Forelimb muscle (tissue), 1 donor: ENCODE data around the gene C2CD4A. TPM values are rescaled to one million over a fixed set of nuclear protein-coding genes. Genes with fewer than 3 reads are reported as not detected.

ENCODE experiments used
- DNase-seq: peaks from one replicate; pipeline ENCODE4 v3.0.0-alpha.2; 2013; ENCODE audit warnings: low read depth
- polyA plus RNA-seq: library from polyadenylated mRNA; unstranded; fragments of 120-200 nt; gene quantifications from one replicate; pipeline ENCODE4 v1.2.1, GENCODE V29; 2013; ENCODE audit not compliant: insufficient read length

C2CD4A gene
- polyA plus RNA-seq, 1 donor, result 0.04 TPM

DNA sequence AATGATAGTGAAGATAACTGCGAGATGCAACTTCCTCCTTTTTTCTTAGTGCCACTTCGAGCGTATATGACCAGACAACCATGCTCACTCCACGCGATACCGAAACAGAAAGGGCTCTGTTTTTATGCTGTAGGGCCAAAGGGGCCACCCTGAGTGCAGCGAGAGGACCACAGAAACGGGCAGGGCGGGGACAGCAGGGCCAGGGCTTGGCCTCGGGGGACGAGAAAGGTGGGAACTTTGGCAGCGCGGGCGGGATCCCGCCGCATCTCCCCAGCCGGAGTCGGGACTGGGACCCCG lies 7.0 kb upstream of the C2CD4A start:
- no peak for DNase-seq

DNA sequence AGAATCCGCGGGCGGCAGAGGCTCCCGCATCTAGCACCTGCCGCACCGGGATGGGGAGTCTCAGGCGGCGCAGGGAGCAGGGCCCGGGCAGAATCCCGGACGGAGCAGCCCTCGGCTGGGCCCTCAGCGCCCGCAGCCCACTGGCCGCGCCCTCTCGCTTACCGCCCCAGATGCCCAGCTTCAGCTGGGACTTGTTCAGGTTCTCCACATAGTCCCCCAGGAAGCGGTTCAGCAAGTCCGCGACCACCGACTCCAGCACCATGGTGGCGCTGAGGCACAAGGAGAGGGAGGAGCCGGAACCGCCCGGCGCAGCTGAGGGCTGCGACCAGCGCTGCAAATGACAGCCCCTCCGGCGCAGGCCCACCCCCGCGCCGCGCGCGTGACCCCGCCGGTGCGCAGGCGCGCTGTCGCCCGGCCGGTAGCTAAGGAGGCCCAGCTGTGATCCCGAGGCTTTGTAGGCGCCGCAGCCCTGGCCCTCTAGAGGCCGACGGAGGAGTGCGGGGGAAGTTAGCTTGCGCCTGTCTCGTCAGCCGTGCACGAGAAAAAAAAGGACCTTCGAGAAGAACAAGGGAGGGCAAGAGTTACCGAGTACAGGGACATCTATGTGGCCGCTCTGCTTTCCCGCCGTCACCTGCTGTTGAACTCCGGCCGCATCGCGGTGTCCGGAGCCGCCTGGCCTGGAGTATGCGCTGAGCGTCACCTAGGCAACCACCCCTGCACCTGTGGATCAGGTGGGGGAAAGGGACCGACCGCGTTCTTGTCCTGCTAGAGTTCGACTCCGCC lies 6.5 kb upstream of the C2CD4A start, which contains the start of gene VPS13C:
VPS13C (minus strand) TSS at position 335 of the 783 bp plus-strand sequence; CDS start at position 262, 73 bp downstream.
- DNase-seq, result peak; percentile 83

DNA sequence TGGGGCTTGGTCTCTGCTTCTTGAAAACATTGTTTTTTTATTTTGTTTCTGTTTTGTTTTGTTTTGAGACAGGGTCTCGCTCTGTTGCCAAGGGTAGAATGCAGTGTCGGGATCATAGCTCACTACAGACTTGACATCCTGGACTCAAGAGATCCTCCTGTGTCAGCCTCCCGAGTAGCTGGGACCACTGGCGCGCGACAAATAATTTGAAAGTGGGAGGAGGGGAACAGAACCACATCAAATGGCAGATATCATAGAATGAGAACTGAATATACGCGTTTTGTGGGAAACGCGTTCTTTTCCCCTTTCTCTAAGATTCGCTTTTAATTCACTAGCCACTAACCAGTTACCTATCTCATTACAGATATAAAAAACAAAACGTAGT lies 5.9 kb upstream of the C2CD4A start:
- no peak for DNase-seq

DNA sequence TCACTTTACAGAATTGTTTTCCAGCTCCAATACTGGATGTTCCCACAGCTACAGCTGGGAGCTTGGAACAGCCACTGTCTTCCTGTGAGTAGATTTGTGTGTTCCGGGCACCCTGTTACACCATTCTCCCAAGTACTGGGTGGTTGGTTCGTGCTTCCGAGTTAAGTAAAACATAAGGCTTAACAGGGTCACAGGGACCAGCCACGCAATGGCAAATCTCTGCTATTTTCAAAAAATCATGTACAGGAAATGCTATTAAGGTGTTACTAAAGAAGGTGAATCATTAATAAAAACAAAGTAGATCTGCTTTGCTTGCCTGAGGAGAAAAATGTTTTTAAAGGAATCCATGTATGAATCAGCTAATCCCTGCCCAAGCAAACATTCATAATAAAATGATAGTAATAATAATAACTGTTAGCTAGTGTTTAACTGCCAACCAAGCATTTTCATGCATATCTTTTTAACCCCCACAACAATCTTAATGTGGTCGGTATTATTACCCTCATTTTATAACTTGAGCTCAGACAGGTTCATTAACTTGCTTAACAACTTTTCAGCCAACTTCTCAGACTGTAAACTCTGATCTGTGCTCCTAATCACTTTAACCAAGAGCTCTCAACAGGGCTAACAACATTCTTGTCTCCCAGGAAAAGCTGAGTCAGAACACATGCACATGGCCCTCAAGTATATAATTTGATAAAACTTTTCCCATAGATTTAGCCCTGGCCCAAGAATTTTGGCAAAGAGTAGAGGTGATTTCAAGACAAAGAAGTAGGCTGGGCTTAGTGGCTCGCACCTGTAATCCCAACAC lies 2.7 kb upstream of the C2CD4A start:
- DNase-seq, result no peak

DNA sequence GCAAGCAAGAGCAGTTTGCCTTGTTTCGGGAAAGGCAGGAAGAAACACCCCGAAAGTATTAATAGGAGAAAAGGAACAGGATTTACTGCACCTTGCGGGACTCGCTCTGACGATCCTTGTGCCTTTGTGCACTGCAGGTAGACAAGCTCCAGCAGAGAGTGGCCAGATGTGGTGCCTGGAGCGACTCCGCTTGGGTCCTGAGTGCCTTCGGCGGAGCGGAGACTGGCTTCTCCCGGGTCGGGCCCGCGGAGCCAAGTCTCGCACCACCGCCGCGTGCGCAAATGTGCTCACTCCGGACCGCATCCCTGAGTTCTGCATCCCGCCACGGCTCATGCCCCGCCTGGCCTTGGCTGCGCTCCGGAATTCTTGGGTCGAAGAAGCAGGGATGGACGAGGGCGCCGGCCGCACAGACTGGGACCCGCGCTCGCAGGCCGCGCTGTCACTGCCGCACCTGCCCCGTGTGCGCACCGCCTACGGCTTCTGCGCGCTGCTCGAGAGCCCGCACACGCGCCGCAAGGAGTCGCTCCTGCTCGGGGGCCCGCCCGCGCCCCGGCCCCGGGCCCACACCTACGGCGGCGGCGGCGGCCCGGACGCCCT lies 769 bp downstream of the C2CD4A start:
- no peak for DNase-seq

DNA sequence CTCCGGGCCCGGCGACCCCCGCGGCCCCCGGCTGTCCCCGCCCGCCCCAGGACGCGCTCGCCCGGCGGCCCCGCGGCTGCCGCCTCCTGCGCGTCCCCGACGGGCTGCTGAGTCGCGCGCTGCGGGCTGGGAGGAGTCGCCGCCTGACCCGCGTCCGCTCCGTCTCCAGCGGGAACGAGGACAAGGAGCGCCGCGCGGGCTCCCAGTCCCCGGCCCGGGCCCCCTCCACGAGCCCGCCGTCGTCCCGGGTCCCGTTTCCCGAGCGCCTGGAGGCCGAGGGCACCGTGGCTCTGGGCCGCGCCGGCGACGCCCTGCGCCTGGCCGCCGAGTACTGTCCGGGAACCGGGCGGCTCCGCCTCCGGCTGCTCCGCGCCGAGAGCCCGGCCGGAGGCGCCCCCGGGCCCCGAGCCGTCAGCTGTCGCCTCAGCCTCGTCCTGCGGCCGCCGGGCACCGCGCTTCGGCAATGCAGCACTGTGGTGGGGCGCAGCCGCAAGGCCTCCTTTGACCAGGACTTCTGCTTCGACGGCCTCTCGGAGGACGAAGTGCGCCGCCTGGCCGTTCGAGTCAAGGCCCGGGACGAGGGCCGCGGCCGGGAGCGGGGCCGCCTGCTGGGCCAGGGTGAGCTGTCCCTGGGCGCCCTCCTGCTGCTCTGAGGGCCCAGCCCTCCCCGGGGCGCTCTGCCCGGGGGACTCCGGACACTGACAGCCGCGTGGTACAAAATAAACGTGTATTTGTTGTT lies 1.5 kb downstream of the C2CD4A start:
- DNase-seq, result no peak

DNA sequence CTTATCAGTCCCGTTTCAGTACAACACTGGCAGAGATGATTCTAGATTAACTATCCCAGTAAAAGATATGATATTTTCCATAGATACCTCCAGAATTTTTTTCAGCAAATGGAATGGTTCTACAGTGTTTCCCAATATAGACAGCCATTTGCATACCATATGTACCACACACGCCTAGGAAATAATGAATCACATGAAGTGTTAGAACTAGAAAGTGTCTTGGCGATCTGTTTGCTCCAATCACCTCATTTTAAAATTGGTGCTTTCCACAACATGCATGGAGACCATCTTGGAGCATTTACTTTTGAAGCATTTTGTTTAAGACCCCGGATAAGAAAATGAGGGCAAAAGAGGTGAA lies 2.0 kb downstream of the C2CD4A start:
- no peak for DNase-seq

DNA sequence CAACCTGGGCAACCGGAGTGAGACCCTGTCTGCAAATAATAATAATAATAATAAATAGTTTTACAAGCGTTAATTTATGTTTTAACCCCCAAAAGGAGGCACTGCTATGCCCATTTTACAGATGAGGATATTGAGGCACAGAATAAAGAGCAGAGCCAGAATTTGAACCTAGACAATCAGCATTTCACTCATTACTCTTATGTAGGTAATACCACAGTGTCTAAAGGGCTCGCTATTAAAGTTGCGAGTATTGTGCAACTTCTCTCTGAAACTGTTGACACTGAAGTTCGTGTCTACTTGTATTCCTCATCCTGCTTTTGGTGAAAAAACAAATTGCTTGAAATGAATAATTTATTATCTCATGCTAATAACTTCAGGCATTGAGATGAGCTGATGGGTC lies 2.8 kb downstream of the C2CD4A start:
- no peak for DNase-seq

DNA sequence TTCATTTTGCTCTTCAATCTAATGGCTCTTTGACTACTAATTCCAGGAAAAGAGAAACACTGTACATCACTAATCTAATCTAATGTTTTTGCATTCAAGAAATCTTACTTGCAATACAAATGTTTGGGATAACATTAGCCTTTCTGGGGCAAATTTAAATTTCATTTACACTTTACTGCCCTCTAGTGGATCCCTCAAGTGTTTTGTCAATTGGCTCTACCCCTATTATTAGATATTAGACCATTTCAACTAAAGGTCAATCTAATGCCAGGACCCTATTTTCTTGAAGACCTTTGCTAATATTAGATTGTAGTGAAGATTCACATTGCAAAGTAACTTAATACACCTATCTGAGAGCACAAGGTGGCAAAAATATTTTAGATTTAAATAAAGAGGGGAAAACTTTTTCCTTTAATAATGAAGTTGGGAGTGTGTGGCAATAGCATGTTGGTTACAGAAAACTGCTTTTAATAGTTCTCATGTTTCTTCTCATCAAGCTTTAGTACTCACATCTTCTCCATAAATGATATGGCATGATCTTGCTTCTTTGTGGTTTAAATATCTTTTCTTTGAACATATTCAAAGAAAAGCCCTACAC lies 5.0 kb downstream of the C2CD4A start:
- DNase-seq, result no peak

DNA sequence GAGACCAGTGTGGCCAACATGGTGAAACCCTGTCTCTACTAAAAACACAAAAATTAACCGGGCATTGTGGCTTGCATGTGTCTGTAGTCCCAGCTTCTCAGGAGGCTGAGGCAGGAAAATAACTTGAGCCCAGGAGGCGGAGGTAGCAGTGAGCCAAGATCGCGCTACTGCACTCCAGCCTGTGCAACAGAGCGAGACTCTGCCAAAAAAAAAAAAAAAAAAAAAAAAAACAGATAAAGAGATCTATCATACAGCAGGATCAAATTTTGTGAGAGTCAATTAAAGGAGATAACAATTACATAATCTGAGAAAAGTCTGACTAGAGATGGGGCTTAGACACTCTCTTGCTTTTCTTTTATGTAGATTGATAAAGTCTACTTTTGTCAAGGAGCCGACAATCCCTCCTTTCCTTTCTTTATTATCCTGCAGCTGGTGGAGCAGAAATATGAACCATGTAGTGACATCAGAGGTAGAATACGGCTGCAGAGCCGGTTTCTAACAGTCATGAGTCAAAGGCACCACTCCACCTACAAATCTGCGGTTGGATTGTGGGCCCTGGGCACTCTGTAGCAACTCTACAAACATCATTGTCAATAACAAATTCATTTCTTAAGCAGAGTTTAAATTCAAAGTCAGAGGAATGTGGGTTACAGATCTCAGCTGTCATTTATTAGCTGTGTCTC lies 9.0 kb downstream of the C2CD4A start:
- no peak for DNase-seq

DNA sequence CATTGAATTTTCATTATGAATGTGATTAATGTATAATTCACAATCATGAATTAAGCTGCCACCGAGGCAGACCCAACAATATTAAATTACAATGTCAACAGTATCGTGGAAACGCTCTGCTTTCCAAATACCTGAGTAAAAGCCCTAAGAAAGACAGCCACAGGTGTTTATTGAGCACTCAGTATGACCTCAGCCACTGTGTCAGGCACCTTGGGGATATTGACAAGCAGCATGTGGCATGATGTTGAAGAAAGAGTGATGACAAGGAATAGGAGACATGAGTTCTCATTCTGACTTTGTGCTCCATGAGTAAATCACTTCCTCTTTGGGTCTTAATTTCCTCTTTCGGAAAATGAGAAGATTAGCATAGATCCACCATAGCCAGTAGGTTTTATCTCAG lies 12.8 kb downstream of the C2CD4A start:
- DNase-seq, result no peak

DNA sequence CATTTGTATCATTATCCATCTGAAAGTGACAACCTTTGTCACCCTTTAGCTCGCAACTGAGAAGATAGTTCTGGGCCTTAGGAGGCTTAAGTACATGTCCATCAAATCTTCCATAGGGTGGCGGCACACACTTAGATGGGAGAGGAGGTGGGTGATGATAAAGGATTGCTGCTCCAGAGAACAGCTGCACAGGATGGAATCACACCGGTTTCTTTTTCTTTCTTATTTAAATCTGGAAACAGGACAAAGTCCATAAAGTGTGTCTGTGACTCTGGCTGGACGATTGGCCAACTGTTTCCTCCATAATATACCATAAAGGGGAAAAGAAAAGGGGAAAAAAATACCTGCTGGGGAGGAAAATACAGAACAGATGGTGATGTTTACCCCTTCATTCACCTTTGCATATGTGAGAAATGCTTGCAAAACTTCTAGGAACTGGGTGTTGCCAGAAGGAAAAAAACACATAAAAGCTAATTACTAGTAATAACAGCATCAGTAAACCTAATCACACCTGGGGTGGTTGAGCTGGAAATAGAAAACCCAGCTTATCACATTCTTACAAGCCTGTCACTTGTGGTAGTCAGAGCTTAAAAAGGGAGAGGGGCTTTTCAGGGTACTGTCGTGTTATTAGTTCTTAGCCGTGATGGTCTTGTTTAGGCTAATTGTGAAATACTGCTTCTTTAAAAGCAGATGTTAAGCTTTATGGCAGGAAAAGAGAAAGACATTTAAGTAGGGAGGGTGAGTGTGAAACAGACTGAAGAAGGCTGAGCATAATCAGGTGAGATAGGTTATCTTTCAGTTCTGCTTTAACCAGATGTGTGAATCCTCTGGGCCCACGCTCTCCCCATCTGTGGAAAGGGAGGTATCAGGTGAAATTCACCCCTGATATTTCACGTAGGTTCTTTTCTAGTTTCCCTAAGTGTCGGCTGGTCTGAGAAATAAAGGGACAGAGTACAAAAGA lies 16.7 kb downstream of the C2CD4A start:
- DNase-seq, result no peak

DNA sequence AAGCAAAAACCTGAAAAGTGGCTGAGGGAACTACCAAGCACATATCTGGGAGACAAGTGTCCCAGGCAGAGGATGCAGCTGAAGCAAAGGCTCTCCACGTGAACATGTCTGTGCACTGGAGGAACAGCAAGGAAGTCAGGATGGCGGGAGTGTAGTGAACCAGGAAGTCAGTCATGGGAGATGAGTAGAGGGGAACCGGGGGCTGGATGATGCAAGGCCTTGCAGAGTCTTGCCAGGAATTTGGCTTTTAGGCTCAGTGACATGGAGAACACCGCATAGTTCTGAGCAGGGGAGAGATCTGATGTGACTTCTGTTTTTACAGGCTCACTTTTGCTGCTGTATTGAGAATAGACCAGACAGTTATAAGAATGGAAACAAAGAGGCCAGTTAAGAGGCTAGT lies 19.0 kb downstream of the C2CD4A start:
- DNase-seq, result no peak

DNA sequence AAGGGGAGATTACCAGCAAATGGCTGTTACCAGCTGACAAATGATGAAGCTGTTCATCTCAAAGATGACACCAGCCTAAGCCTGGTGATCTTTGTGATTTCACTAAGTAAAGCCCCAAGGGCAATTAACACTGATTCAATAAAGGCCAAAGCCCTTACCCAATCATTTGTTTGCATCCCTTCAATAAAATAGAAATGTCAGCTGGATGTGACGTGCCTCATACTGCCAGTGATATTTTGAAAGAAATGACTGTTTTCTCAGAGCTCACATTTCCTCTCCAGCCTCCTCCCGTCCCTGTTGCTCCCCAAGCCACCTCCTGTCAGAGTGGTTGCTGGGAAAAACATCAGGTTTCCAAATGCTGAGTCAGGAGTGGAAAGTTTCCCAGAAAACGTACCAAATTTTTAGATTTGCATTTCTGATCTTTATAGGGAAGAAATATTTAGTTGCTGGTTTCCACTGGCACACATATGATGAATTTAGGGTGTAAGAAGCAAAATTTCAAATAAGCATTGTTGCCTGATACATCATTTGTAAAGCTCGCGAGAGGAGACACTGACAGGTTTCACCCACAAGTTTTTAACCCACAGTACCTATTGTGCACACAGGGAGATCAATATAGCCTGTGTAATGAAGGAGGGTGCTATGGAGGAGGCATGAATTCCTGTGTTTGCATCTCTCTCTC lies 21.0 kb downstream of the C2CD4A start:
- no peak for DNase-seq

DNA sequence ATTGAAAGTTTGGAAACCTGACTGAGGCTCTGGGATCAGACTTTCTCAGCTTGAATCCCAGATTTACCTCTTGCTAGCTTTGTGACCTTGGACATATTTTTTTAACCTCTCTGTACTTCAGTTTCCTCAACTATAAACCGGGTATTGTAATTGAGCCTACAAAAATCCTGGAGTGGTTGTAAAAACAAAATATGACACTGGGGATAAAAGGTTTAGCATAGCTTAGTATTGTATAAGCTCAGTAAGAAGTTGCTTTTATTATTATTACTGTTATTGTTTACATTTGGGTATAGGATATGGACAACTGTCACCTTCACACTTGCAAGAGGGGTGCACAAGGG lies 21.5 kb downstream of the C2CD4A start:
- no peak for DNase-seq

DNA sequence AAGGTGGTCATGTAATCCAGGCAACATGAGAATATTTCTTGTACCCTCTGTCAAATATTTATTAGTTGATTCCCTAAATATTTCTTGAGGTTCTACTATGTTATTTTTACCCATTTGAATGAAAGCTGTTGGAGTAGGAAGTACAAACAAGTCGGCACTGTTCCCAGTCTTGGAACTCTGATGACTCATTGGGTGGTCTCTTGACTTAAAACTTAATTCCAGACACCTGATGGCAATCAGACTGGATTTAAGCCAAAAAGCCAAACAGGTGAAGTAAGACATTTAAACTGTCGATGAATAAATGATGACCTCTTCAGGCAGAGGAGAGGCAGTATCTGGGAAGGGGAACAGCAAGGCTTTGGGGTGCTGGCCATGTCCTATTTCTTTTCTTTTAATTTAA lies 22.8 kb downstream of the C2CD4A start:
- DNase-seq, result no peak

DNA sequence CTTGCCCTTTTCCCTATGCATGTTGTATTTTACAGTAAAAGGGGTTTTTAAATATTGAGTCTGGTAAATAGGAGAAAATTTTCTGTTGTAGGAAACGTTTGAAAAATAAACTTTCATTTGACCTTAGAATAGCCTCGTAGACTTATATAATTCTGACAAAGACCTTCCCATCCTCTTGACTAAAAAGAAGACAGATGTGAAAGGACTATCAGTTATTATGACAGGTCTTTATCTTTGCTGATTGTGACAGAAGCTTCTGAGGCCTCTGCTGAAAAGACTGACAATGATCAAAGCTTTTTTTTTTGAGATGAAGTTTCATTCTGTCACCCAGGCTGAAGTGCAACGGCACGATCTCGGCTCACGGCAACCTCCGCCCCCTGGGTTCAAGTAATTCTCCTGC lies 24.2 kb downstream of the C2CD4A start:
- DNase-seq, result no peak

DNA sequence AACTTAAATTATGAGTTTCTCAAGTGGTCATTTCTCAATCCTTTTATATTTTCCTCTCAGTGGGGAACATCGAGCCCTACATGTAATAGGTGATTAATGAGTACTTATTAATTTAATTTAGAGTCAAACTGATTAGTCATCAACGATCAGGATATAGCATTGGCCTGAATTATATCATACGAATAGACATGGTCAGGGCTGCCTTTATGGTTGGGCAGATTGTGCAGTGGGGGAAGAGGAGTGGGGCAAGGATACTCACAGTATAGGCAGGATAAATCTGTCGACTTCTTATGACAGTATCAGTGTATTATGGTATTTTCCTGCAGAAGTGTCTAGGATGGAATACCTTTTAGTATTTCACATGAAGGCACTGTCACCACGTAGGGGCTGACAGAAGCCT lies 27.0 kb downstream of the C2CD4A start:
- no peak for DNase-seq

DNA sequence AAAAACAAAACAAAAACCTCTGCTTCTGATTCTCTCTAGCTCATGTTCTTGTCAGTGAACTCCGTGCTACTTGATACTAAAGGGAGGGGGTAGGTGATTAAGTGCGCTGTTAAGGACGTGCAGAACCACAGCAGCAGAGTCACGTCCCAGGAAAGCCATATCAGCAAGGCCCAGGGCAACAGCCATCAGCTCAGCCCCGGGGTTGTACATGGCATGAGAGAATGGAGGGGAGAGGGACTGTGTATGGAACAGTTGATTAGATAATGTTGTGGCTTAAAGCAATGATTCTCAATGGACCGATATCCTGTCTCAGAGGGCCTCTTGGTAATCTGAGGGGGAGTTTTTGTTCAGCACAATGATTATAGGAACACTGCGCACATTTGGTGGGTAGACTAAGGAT lies 27.6 kb downstream of the C2CD4A start:
- DNase-seq, result no peak
